IPS DF 4.7 (cell line): ENCODE measurements around the gene ASTN2.

Source experiments
- DNase-seq: peaks from one replicate; pipeline ENCODE4 v3.0.0-alpha.2; 2013; ENCODE audit warnings: low spot score; ENCODE audit errors: extremely low read depth

Gene ASTN2

GRCh38 chr9:117122953-117123352 is 291.9 kb downstream of the ASTN2 start:
- DNase-seq: no peak

GRCh38 chr9:117122102-117122501 is 292.8 kb downstream of the ASTN2 start:
- DNase-seq: no peak

- DNase-seq: no peak
These were observed 293.5 kb downstream of the ASTN2 start for GRCh38 chr9:117121316-117121715.

- no peak for DNase-seq
These were observed 294.8 kb downstream of the ASTN2 start for GRCh38 chr9:117120061-117120460.

GRCh38 chr9:117116084-117116483 is 298.8 kb downstream of the ASTN2 start:
- DNase-seq: no peak

- no peak for DNase-seq
These were observed 300.1 kb downstream of the ASTN2 start for GRCh38 chr9:117114768-117115167.

GRCh38 chr9:117104716-117105495 is 310.0 kb downstream of the ASTN2 start:
- no peak for DNase-seq

- DNase-seq: no peak
These were observed 310.7 kb downstream of the ASTN2 start for GRCh38 chr9:117104206-117104605.

- no peak for DNase-seq
These were observed 311.3 kb downstream of the ASTN2 start for GRCh38 chr9:117103438-117104110.

- no peak for DNase-seq
These were observed 313.8 kb downstream of the ASTN2 start for GRCh38 chr9:117101008-117101407.

GRCh38 chr9:117098331-117098730 is 316.5 kb downstream of the ASTN2 start:
- DNase-seq: no peak

GRCh38 chr9:117097761-117098160 is 317.1 kb downstream of the ASTN2 start:
- no peak for DNase-seq

GRCh38 chr9:117096138-117096537 is 318.7 kb downstream of the ASTN2 start:
- DNase-seq: no peak

- no peak for DNase-seq
These were observed 319.8 kb downstream of the ASTN2 start for GRCh38 chr9:117095081-117095480.

- no peak for DNase-seq
These were observed 320.7 kb downstream of the ASTN2 start for GRCh38 chr9:117093891-117094844.

- no peak for DNase-seq
These were observed 322.3 kb downstream of the ASTN2 start for GRCh38 chr9:117092582-117092981.

GRCh38 chr9:117091529-117091928 is 323.3 kb downstream of the ASTN2 start:
- no peak for DNase-seq

- DNase-seq: no peak
These were observed 326.1 kb downstream of the ASTN2 start for GRCh38 chr9:117088786-117089185.

- no peak for DNase-seq
These were observed 326.7 kb downstream of the ASTN2 start for GRCh38 chr9:117088140-117088539.

- no peak for DNase-seq
These were observed 330.6 kb downstream of the ASTN2 start for GRCh38 chr9:117084221-117084620.

GRCh38 chr9:117083559-117083958 is 331.3 kb downstream of the ASTN2 start:
- no peak for DNase-seq
